Right atrium auricular region (tissue), 2 donors: ENCODE data around the gene TFPT. TPM values are rescaled to one million over a fixed set of nuclear protein-coding genes. Genes with fewer than 3 reads are reported as not detected.
A peak's percentile ranks its signal among the peaks of the same experiment; 100 is the strongest.

ENCODE experiments used
- DNase-seq: peaks from one replicate; pipeline ENCODE4 v3.0.0-alpha.2; 2019; ENCODE audit warnings: low spot score
- H3K27ac ChIP-seq, 2 donors: fragments of 200-600 bp; sonication (generic); 1 replicate in 1 of 2; 2 replicates in 1 of 2; pipeline ENCODE4 v1.5.1; 2016 to 2019
- H3K27me3 ChIP-seq, 2 donors: fragments of 200-600 bp; sonication (generic); one replicate each; pipeline versions ENCODE4 v1.5.1 to v1.6.0; 2017 to 2019
- H3K36me3 ChIP-seq: fragments of 200-600 bp; sonication (generic); one replicate; pipeline ENCODE4 v1.5.1; 2016
- H3K4me1 ChIP-seq, 2 donors: fragments of 200-600 bp; sonication (generic); one replicate each; pipeline versions ENCODE4 v1.5.1 to v1.6.0; 2017 to 2019
- H3K4me3 ChIP-seq, 2 donors: fragments of 200-600 bp; sonication (generic); 1 replicate in 1 of 2; 2 replicates in 1 of 2; pipeline ENCODE4 v1.5.1; 2017 to 2019; ENCODE audit warnings: mild to moderate bottlenecking in 1 of 2, moderate library complexity in 1 of 2
- H3K9me3 ChIP-seq, 2 donors: fragments of 200-600 bp; sonication (generic); one replicate each; pipeline ENCODE4 v1.5.1; 2019
- total RNA-seq, 2 donors: library from RNA; depleted of rRNA; stranded (reverse); fragments of >200 nt; gene quantifications; one replicate each; pipeline ENCODE4 v1.1.0, GENCODE V29; 2016
- TF ChIP-seq, protein P1 (sequence below), 2 donors: fragments of 200-600 bp; sonication (generic); IDR thresholded peaks; one replicate each; pipeline ENCODE4 v1.5.1; 2019; ENCODE audit warnings: antibody characterized with exemption in 2 of 2

The TFPT gene
- total RNA-seq, 2 donors from 2014 or later = 10.2 to 19.6 TPM

DNA sequence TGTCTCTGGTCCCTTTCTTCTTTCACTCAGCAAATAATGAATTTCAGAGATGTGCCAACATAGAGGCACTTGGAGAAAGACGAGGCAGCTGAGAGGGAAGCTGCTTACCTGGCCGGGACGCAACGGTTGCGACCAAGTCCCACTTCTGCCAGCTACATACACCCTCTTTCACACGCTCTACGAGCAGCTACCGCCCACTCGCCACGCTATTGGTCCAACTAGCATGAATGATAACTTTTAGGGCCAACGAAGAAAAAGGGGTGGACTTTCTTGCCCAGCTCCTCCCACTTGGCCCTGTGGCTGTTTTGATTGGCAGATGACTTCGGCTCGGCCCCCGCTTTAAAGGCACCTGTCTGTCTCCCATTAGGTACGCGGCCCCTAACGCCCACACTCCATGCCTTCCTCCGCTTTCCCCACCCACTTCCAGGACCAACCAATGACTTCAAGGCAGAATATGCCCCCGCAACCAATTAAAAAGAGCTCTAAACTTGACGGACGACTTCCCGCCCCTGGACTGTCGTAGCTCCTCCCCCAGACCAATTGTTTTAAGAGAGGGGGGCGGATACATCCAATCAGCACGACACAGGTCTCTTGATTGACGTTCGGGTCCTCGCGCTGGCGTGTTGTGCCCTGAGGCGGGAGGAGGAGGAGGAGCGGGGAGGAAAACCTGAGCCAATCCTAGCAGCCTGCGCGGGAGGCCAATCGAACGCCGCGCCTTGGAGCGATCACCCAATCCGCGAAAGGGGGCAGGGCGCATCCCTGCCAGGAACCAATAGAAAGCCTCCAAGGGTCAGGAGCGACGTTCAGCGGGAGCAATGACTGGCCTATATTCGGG is 21.6 kb upstream of the TFPT start:
- H3K4me1 ChIP-seq = peaks cover 0 to 44% of the 10 kb centered on the region in 2 donors
- peak; percentile 100 for DNase-seq
- H3K27me3 ChIP-seq = no peaks in the 10 kb centered on the region
- H3K36me3 ChIP-seq = no peaks in the 10 kb centered on the region
- peak overlapping the region; percentile 97 to 99 for H3K4me3 ChIP-seq
- H3K9me3 ChIP-seq = no peaks in the 10 kb centered on the region
- TF ChIP-seq, protein P1, sequence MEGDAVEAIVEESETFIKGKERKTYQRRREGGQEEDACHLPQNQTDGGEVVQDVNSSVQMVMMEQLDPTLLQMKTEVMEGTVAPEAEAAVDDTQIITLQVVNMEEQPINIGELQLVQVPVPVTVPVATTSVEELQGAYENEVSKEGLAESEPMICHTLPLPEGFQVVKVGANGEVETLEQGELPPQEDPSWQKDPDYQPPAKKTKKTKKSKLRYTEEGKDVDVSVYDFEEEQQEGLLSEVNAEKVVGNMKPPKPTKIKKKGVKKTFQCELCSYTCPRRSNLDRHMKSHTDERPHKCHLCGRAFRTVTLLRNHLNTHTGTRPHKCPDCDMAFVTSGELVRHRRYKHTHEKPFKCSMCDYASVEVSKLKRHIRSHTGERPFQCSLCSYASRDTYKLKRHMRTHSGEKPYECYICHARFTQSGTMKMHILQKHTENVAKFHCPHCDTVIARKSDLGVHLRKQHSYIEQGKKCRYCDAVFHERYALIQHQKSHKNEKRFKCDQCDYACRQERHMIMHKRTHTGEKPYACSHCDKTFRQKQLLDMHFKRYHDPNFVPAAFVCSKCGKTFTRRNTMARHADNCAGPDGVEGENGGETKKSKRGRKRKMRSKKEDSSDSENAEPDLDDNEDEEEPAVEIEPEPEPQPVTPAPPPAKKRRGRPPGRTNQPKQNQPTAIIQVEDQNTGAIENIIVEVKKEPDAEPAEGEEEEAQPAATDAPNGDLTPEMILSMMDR (IDR thresholded peaks at IDR 0.05) = no peak
- H3K27ac ChIP-seq = peak overlapping the region; percentile 92 to 97

DNA sequence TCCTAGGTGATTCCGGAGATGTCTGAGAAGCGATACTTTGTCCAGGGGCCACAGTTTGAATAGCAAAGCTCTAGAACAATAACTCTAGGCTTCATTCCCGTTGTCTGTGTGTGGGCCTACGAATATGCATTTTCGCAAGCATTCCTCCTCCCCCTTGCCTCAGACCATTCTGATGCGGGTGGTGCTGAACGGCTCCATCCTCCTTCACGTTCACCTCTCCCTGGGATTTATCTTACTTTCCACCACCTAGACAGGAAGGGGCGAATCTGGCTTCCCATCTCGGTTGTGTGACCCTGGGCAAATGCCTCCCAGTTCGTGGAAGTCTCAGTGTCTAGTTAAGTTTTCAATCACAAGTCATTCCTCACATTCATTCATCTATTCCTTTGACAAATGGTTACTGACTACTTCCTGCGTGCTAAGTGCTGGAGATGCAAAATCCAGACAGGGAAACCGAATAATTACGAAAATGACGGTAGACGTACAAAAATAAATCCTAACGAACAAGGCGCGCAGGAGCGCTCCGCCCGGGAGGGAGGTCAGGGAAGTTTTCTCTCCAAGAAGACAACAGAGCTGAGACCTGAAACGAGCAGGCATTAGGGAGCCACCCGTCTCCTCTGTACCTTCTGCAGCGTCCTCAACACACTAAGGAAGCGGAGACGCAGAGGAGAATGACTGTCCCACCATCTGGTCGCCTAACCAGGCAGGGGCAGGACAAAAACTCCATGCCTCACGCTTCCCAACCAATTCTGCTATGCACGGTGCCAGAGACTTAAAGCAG is 20.8 kb upstream of the TFPT start:
- H3K4me1 ChIP-seq = peaks cover 0 to 40% of the 10 kb centered on the region in 2 donors
- H3K36me3 ChIP-seq = peaks cover 7% of the 10 kb centered on the region
- H3K27ac ChIP-seq = no peak overlapping the region
- TF ChIP-seq, protein P1 (IDR thresholded peaks at IDR 0.05) = no peak
- peak overlapping the region; percentile 15 to 51 for H3K4me3 ChIP-seq
- no peaks in the 10 kb centered on the region for H3K9me3 ChIP-seq
- DNase-seq = peak; percentile 59
- H3K27me3 ChIP-seq = no peaks in the 10 kb centered on the region

DNA sequence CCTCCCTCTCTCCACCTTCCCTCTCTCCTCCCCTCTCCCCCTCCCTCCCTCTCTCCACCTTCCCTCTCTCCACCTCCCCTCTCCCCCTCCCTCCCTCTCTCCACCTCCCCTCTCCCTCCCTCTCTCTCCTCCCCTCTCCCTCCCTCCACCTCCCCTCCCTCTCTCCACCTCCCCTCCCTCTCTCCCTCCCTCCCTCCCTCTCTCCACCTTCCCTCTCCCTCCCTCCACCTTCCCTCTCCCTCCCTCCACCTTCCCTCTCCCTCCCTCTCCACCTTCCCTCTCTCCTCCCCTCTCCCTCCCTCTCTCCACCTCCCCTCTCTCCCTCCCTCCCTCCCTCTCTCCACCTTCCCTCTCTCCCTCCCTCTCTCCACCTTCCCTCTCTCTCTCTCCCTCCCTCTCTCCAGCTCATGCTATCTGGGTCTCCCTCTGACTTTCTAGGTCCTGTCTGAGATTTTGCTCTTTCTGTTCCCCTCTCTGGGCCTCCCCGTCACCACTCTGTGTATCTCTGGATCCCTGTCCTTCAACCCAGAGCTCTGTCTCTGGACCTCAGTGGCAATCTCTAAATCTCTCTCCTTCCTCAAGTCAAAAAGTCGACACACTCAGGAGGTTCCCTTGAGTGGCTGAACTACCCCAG is 18.6 kb upstream of the TFPT start:
- Histone ChIP-seq H3K4me3 (no peak overlapping the region), H3K36me3 (peaks cover 25% of the 10 kb centered on the region), H3K27me3 (no peaks in the 10 kb centered on the region), H3K4me1 (peaks cover 0 to 21% of the 10 kb centered on the region in 2 donors), H3K9me3 (no peaks in the 10 kb centered on the region), H3K27ac (no peak overlapping the region)
- DNase-seq = no peak
- TF ChIP-seq, protein P1 (IDR thresholded peaks at IDR 0.05) = no peak

DNA sequence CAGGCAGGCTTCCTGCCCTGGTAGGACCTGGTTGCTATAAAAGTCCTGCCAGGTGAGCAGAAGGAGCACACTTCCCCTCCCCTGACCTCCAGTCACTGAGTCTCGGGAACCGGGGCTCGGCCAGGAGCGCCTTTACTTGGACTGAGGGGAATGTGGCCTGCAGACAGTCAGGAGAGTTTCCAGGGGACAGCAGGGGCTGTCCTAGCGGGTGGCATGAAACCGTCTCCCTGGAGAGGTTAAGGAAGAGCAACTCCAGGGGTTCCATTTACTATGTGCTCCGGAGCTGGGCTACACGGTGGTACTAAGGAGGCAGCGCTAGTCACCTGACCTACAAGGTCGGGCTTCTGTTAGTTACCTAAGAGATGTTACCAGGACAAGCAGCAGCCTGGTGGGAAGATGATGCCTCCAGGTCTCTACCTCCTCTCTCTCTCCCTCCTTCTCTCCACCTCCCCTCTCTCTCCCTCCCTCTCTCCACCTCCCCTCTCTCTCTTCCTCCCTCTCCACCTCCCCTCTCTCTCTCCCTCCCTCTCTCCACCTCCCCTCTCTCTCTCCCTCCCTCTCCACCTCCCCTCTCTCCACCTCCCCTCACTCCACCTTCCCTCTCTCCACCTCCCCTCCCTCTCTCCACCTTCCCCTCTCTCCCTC is 18.0 kb upstream of the TFPT start:
- Histone ChIP-seq H3K27ac (no peak overlapping the region), H3K9me3 (no peaks in the 10 kb centered on the region), H3K27me3 (no peaks in the 10 kb centered on the region), H3K4me3 (no peak overlapping the region), H3K36me3 (peaks cover 31% of the 10 kb centered on the region), H3K4me1 (peaks cover 0 to 15% of the 10 kb centered on the region in 2 donors)
- TF ChIP-seq, protein P1 (IDR thresholded peaks at IDR 0.05) = no peak
- DNase-seq = no peak

DNA sequence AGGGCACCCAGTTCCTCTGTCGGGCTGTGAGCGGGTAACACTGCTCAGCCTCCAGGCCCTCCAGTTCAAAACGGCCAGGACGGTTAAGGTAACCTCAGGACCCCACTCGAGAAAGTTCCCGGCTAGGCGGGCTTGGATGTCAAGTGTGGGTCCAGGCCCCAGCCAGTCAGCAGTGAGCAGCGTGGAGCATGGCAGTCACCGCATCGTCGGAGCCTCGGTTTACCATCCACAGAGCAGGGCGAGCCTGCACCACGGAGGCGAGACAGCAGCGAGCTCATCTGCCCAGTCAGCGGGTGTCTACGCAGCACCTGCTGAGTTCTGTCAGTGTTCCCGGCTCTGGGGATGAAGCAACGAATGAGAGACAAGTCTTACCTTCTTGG is 14.2 kb upstream of the TFPT start:
- no peaks in the 10 kb centered on the region for H3K9me3 ChIP-seq
- no peak for DNase-seq
- H3K4me3 ChIP-seq = no peak overlapping the region
- H3K27me3 ChIP-seq = no peaks in the 10 kb centered on the region
- peaks cover 67% of the 10 kb centered on the region for H3K36me3 ChIP-seq
- H3K27ac ChIP-seq = no peak overlapping the region
- H3K4me1 ChIP-seq = no peaks in the 10 kb centered on the region
- TF ChIP-seq, protein P1 (IDR thresholded peaks at IDR 0.05) = no peak
